SK-N-SH treated with all-trans-retinoic acid at 6 μM for 48 hours (cell line): ENCODE measurements around the gene SNRNP25.

Source experiments
- ATAC-seq: fragments of 200-7000 bp; cut with Tn5 transposase; 3 replicates; pipeline ENCODE4 v1.9.1; 2020; ENCODE audit warnings: mild to moderate bottlenecking, moderate library complexity
- ARNTL ChIP-seq: fragments of 450-650 bp; formaldehyde crosslinking; IDR thresholded peaks from 2 replicates; pipeline ENCODE4 v1.5.0; 2020; ENCODE audit warnings: low read depth, mild to moderate bottlenecking, moderate library complexity, borderline replicate concordance
- BACH2 ChIP-seq: fragments of 250-450 bp; sonication (Bioruptor Pico); IDR thresholded peaks from 2 replicates; pipeline ENCODE4 v1.9.0; 2021; ENCODE audit warnings: mild to moderate bottlenecking, borderline replicate concordance
- CREB5 ChIP-seq: fragments of 250-450 bp; sonication (Bioruptor Pico); IDR thresholded peaks from 2 replicates; pipeline ENCODE4 v1.5.1; 2020; ENCODE audit warnings: low read depth, mild to moderate bottlenecking, moderate library complexity
- CSDC2 ChIP-seq: fragments of 250-450 bp; sonication (Bioruptor Pico); IDR thresholded peaks from 2 replicates; pipeline ENCODE4 v1.5.0; 2020; ENCODE audit warnings: mild to moderate bottlenecking, moderate library complexity
- CSRNP3 ChIP-seq: fragments of 250-450 bp; sonication (Bioruptor Pico); IDR thresholded peaks from 2 replicates; pipeline ENCODE4 v1.5.1; 2021; ENCODE audit warnings: mild to moderate bottlenecking, moderate library complexity
- ESRRG ChIP-seq: fragments of 250-450 bp; sonication (Bioruptor Pico); IDR thresholded peaks from 2 replicates; pipeline ENCODE4 v1.6.1; 2021; ENCODE audit warnings: mild to moderate bottlenecking
- GLIS3 ChIP-seq: fragments of 250-450 bp; sonication (Bioruptor Pico); IDR thresholded peaks from 2 replicates; pipeline ENCODE4 v1.5.0; 2020; ENCODE audit warnings: mild to moderate bottlenecking, moderate library complexity
- ISL1 ChIP-seq: fragments of 250-450 bp; sonication (Bioruptor Pico); IDR thresholded peaks from 2 replicates; pipeline ENCODE4 v2.1.2; 2022; ENCODE audit warnings: mild to moderate bottlenecking, moderate library complexity
- OSR1 ChIP-seq: fragments of 250-450 bp; sonication (Bioruptor Pico); IDR thresholded peaks from 2 replicates; pipeline ENCODE4 v1.8.0; 2022; ENCODE audit warnings: moderate library complexity, mild to moderate bottlenecking, inconsistent platforms
- POU6F1 ChIP-seq: fragments of 250-450 bp; sonication (Bioruptor Pico); IDR thresholded peaks from 2 replicates; pipeline ENCODE4 v1.8.0; 2021; ENCODE audit warnings: low read depth, mild to moderate bottlenecking, moderate library complexity, borderline replicate concordance
- PPARA ChIP-seq: fragments of 250-450 bp; sonication (Bioruptor Pico); IDR thresholded peaks from 2 replicates; pipeline ENCODE4 v1.5.0; 2020; ENCODE audit warnings: mild to moderate bottlenecking, borderline replicate concordance
- RARB ChIP-seq: fragments of 250-450 bp; sonication (Bioruptor Pico); IDR thresholded peaks from 2 replicates; pipeline ENCODE4 v1.8.0; 2021; ENCODE audit warnings: mild to moderate bottlenecking, moderate library complexity
- TCF4 ChIP-seq: fragments of 250-450 bp; sonication (Bioruptor Pico); IDR thresholded peaks from 2 replicates; pipeline ENCODE4 v1.8.0; 2021; ENCODE audit warnings: mild to moderate bottlenecking, moderate library complexity, borderline replicate concordance
- TOX ChIP-seq: fragments of 250-450 bp; sonication (Bioruptor Pico); IDR thresholded peaks from 2 replicates; pipeline ENCODE4 v1.8.0; 2021; ENCODE audit warnings: mild to moderate bottlenecking, moderate library complexity, borderline replicate concordance
- TSHZ2 ChIP-seq: fragments of 250-450 bp; sonication (Bioruptor Pico); IDR thresholded peaks from 2 replicates; pipeline ENCODE4 v1.5.0; 2020; ENCODE audit warnings: mild to moderate bottlenecking, moderate library complexity
- ZC3H10 ChIP-seq: fragments of 250-450 bp; sonication (Bioruptor Pico); IDR thresholded peaks from 2 replicates; pipeline ENCODE4 v1.5.1; 2021; ENCODE audit warnings: mild to moderate bottlenecking, moderate library complexity
- ZFP3 ChIP-seq: fragments of 250-450 bp; sonication (Bioruptor Pico); IDR thresholded peaks from 2 replicates; pipeline ENCODE4 v1.5.0; 2020; ENCODE audit warnings: mild to moderate bottlenecking, moderate library complexity
- ZFP30 ChIP-seq: fragments of 450-650 bp; formaldehyde crosslinking; IDR thresholded peaks from 2 replicates; pipeline ENCODE4 v1.5.0; 2022; ENCODE audit warnings: mild to moderate bottlenecking, moderate library complexity
- ZNF565 ChIP-seq: fragments of 450-650 bp; formaldehyde crosslinking; conservative IDR thresholded peaks from 2 replicates; pipeline ENCODE4 v1.5.0; 2020; ENCODE audit warnings: low read depth, mild to moderate bottlenecking, moderate library complexity
- ZNF70 ChIP-seq: fragments of 450-650 bp; formaldehyde crosslinking; IDR thresholded peaks from 2 replicates; pipeline ENCODE4 v1.5.0; 2020; ENCODE audit warnings: mild to moderate bottlenecking, moderate library complexity
- ZNF8 ChIP-seq: fragments of 450-650 bp; formaldehyde crosslinking; IDR thresholded peaks from 2 replicates; pipeline ENCODE4 v1.5.0; 2020; ENCODE audit warnings: mild to moderate bottlenecking, moderate library complexity

The SNRNP25 gene

GRCh38 chr16:41439-42068 lies 12.1 kb upstream of the SNRNP25 start:
- ATAC-seq = no peak
- TF ChIP-seq ESRRG (CRISPR knock-in tag) (no peak), ARNTL (CRISPR knock-in tag) (no peak), POU6F1 (CRISPR knock-in tag) (no peak), ZC3H10 (CRISPR knock-in tag) (no peak), CSDC2 (CRISPR knock-in tag) (no peak), ZFP30 (CRISPR knock-in tag) (no peak), CREB5 (CRISPR knock-in tag) (no peak), CSRNP3 (CRISPR knock-in tag) (no peak), RARB (CRISPR knock-in tag) (no peak), ISL1 (CRISPR knock-in tag) (no peak), TSHZ2 (CRISPR knock-in tag) (no peak), OSR1 (CRISPR knock-in tag) (no peak), GLIS3 (CRISPR knock-in tag) (no peak), ZNF8 (no peak), TCF4 (CRISPR knock-in tag) (no peak), ZNF70 (no peak)

GRCh38 chr16:42069-42457 lies 11.6 kb upstream of the SNRNP25 start:
- no peak for ATAC-seq

More at GRCh38 chr16:42069-42457, 11.6 kb upstream of the SNRNP25 start:
- TF ChIP-seq CREB5 (CRISPR knock-in tag) = no peak
- TF ChIP-seq ISL1 (CRISPR knock-in tag) = no peak
- TF ChIP-seq ZFP30 (CRISPR knock-in tag) = no peak
- TF ChIP-seq GLIS3 (CRISPR knock-in tag) = no peak
- TF ChIP-seq POU6F1 (CRISPR knock-in tag) = no peak
- TF ChIP-seq TCF4 (CRISPR knock-in tag) = no peak
- TF ChIP-seq ZNF8 = no peak
- TF ChIP-seq TOX (CRISPR knock-in tag) = no peak
- no peak for TF ChIP-seq RARB (CRISPR knock-in tag)
- TF ChIP-seq ZNF70 = no peak
- no peak for TF ChIP-seq ZFP3 (CRISPR knock-in tag)
- no peak for TF ChIP-seq ESRRG (CRISPR knock-in tag)
- TF ChIP-seq ARNTL (CRISPR knock-in tag) = no peak
- TF ChIP-seq CSRNP3 (CRISPR knock-in tag) = no peak
- no peak for TF ChIP-seq ZC3H10 (CRISPR knock-in tag)
- TF ChIP-seq BACH2 (CRISPR knock-in tag) = no peak
- no peak for TF ChIP-seq ZNF565 (CRISPR knock-in tag)
- no peak for TF ChIP-seq OSR1 (CRISPR knock-in tag)
- no peak for TF ChIP-seq PPARA
